GM19238 (cell line): ENCODE data around the gene WNT4.

Experiments used
- DNase-seq: peaks from one replicate; pipeline ENCODE4 v3.0.0; 2011; ENCODE audit warnings: low spot score; ENCODE audit not compliant: insufficient read length

Gene WNT4

GRCh38 chr1:22163564-22163963 lies 20.7 kb upstream of the WNT4 start:
- DNase-seq, result no peak

- no peak for DNase-seq
These were observed 20.2 kb upstream of the WNT4 start for GRCh38 chr1:22163137-22163536.

DNA sequence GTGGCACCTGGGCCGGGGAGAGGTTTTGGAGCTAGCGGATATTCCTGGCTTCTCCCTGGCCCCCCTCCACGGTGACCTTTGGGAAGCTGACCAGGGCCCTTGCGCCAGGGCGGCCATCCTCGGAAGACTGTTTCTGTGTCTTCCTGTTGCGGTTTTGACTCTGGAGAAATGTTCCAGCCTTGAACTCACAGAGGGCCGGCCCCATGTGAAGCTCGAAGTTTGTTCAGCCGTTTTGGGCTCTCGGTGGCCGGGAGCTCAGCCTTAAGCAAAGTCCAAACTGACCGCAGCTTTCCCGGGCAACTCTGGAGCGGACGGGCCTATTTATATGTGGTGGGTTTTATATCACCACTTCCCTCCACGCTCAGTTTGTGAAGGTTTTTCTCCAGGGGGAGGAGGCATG lies 17.0 kb upstream of the WNT4 start:
- DNase-seq, result no peak

DNA sequence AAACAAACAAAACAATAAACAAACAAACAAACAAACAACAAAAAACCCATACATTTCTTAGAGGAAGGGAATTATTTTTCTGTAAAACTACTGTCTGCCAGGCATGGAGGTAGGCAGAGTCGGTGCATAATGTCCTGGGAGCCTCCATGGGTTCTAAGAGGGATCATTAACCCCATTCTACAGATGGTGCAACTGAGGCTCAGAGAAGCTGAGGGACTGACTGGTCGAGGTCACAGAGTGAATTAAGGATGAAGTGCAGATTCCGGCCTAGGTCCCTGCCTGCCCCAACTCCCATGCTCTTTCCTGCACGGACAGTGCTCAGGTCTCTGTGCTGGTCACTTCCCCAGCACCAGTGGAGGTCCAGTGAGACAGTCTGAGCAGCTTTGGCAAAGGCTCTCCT lies 15.8 kb upstream of the WNT4 start:
- no peak for DNase-seq

GRCh38 chr1:22157359-22157966 lies 14.6 kb upstream of the WNT4 start:
- DNase-seq, result no peak

- no peak for DNase-seq
These were observed 12.6 kb upstream of the WNT4 start for GRCh38 chr1:22155517-22155916.

- DNase-seq, result no peak
These were observed 11.7 kb upstream of the WNT4 start for GRCh38 chr1:22154626-22155025.

- no peak for DNase-seq
These were observed 11.0 kb upstream of the WNT4 start for GRCh38 chr1:22153660-22154437.

DNA sequence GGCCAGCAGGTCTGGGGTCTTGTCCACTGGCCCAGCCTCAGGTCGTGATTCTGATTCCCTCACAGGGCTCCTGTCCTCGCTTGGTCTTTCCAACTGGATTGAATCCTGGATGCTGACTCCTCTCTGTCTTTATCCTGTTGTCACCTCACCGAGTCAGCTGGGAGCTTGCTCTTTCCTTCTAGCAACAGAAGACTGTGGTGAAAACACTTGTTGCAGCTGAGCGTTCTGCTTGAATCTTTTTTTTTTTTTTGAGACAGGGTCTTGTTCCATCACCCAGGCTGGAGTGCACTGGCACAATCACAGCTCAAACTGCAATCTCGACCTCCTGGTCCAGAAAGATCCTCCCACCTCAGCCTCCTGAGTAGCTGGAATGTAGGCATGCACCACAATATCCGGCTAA lies 8.0 kb upstream of the WNT4 start:
- DNase-seq, result no peak

DNA sequence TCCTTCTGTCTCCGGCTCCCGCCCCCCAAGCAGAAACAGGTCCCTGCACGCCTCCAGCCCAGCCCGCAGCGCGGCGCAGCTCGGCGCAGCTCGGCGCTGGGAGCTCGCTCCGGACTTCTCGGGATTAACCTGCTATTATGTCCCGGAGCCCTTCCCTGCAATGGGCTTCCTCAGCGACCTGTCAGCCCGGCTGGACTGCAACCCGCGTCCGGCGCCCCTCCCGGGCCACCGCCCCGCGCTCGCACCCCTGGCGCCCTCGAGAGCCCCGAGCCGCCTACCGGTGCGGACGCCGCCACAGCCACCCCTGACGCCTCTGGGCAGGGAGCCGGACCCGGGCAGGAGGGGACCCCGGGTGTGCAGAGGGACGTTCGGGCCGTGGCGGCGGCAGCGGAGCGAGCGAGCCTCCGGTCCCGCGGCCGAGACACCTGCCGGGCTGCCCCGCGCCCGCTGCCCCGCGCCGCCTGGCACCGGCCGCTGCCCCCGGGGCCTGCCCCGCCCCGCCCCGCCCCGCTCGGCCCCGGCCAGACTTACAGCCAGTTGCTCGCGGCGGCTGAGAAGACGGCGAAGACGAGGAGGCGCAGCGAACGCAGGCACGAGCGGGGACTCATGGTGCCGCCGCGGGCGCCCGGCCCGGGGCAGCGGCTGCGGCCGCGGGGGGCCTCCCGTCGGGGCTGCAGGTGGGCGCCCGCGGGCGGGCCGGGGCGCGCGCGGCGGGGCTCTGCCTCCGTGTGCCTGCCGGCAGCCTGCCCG lies 407 bp downstream of the WNT4 start:
- DNase-seq, result peak; percentile 47

- no peak for DNase-seq
These were observed 1.2 kb downstream of the WNT4 start for GRCh38 chr1:22141554-22142314.

GRCh38 chr1:22140694-22141093 lies 2.2 kb downstream of the WNT4 start:
- no peak for DNase-seq

GRCh38 chr1:22139817-22140216 lies 3.1 kb downstream of the WNT4 start:
- no peak for DNase-seq

DNA sequence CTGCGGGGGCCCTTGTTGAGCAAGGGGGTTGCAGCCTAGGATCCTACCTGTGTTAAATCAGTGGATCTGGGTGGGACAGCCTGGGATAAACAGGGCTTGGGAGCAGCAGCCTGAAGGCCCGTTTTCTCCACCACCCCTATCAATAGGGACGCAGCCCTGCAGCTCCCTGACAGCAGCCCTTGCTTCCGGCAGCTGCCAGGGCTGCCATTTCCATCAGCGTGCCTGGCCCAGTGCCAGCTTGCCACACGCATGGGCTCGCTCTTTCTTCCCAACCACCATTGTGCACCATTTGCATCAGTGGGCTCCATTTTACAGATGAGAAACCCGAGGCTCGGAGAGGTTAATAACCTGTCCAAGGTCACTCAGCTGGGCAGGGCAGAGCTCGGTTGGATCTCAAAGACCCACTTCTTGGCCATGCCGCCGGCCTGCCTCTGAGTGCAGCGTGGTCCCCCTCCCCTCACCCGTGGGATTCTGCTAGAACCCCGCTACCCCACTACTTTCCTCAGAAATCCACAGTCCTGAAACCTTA lies 3.8 kb downstream of the WNT4 start:
- no peak for DNase-seq

GRCh38 chr1:22137004-22137720 lies 5.7 kb downstream of the WNT4 start:
- no peak for DNase-seq

- DNase-seq, result no peak
These were observed 9.0 kb downstream of the WNT4 start for GRCh38 chr1:22133931-22134324.

- no peak for DNase-seq
These were observed 9.5 kb downstream of the WNT4 start for GRCh38 chr1:22133247-22133930.

DNA sequence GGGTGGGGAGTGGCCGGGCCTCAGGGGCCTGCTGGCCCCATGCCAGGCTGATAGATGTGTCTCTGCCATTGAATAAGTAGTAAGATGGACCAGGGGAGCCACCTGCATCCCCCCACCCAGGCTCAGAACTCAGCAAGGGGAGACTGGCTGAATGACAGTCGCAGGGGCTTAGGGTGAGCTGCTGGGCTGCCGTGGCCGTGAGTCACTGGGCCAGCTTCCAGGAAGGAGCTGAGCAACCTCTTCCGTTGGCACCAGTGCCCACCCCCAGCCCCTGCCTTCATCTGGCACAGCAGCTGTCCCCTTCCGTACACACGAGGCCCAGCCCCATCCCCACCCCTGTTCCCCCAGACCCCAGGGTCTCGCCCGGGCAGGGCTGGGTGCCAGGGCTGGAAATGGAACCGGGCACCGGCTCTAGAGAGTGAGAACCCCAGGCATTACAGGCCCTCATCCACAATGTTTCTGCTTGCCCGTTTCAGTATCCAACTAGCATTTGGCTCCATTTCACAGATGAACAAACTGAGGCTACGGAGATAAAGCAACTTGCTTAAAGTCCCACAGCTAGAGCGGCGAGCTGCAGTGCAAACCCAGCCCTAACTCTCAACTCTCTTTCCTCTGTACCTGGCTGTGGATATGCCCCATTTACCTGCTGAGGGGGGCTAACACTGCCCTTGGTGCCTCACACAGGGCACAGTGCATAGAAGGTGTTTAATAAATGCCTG lies 10.2 kb downstream of the WNT4 start:
- DNase-seq, result no peak

DNA sequence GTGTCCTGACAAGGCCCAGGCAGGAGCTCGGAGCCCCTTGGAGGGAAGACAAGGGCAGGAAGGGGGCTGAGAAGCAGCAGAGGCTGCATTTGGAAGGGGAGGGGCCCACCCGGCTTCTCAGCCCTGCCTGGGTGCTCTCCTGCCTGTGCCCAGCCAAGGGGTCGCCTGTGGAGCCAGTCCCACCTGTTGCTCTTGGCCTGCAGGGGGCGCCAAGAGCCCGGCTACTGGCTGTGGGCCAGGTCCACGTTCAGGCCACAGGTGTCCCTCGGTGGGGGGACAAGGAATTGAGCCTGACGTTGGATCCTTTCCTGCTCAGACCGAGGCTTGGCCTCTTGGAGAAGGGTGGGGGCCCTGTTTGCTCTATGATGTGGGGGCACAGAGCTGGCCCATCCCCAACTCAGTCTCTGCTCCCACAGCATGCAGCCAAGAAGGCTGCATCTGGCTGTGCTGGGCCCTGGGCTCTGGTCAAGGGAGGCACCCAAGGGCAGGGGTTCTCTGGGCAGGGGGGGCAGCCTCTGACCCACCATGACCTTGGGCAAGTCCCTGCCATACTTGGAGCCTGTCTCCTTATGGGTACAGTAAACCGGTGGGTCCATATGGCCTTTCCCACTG lies 10.9 kb downstream of the WNT4 start:
- peak; percentile 87 for DNase-seq
